GM21447 (cell line): ENCODE results near the gene MSH4.
A peak's percentile ranks its signal among the peaks of the same experiment; 100 is the strongest.
"Not testable (repeated sequence)": the region's sequence is repeated elsewhere in the genome, so short reads cannot be mapped to it uniquely, and the experiment has no call there.

ENCODE experiments used
- ATAC-seq: cut with Tn5 transposase; IDR thresholded peaks from one replicate; pipeline ENCODE4 v1.9.1; 2021; ENCODE audit not compliant: unreplicated experiment

MSH4 gene

DNA sequence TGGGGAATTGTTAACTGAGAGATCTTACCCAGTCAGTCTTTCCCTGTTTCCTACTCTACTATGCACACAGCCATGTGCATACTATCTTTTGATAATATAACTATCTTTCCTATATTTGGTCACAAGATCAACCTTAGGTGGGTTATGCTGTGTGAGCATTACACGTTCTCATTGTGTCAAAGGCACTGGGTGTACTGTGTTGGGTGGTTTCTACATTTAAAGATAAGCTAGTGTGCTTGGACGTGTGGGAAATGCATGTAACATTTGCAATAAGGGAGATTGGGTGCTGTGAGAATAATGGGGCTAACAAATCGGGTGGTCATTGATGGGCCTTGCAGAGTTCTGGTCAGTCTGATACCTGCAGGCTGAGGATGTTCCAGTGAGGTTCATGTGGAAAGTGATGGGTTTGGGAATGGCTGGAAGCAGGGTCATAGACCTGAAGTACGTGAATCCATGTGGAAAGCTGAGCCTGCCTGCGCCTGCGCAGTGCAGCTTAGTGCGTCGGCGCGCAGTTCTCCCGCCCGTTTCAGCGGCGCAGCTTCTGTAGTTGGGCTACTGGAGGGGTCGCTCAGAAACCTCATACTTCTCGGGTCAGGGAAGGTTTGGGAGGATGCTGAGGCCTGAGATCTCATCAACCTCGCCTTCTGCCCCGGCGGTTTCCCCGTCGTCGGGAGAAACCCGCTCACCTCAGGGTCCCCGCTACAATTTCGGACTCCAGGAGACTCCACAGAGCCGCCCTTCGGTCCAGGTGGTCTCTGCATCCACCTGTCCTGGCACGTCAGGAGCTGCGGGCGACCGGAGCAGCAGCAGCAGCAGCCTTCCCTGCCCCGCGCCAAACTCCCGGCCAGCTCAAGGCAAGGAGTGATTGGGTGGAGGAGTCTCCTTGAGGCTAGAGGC lies at the start of gene MSH4:
Gene MSH4, plus strand, starts transcription at position 507 of the 897 bp plus-strand sequence. Its CDS starts 104 bp downstream, at position 611.
- no peak for ATAC-seq

DNA sequence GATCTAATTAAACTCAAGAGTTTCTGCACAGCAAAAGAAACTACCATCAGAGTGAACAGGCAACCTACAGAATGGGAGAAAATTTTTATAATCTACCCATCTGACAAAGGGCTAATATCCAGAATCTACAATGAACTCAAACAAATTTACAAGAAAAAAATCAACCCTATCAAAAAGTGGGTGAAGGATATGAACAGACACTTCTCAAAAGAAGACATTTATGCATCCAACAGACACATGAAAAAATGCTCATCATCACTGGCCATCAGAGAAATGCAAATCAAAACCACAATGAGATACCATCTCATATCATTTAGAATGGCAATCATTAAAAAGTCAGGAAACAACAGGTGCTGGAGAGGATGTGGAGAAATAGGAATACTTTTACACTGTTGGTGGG lies 39.5 kb upstream of the MSH4 start:
- ATAC-seq: not testable (repeated sequence)

DNA sequence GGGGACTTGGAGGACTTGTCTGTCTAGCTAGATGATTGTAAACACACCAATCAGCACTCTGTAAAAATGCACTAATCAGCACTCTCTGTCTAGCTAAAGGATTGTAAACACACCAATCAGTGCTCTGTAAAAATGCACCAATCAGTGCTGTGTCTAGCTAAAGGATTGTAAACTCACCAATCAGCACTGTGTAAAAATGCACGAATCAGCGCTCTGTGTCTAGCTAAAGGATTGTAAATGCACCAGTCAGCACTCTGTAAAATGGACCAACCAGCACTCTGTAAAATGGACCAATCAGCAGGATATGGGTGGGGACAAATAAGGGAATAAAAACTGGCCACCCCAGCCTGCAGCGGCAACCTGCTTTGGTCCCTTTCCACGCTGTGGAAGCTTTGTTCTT lies 38.1 kb upstream of the MSH4 start:
- not testable (repeated sequence) for ATAC-seq

DNA sequence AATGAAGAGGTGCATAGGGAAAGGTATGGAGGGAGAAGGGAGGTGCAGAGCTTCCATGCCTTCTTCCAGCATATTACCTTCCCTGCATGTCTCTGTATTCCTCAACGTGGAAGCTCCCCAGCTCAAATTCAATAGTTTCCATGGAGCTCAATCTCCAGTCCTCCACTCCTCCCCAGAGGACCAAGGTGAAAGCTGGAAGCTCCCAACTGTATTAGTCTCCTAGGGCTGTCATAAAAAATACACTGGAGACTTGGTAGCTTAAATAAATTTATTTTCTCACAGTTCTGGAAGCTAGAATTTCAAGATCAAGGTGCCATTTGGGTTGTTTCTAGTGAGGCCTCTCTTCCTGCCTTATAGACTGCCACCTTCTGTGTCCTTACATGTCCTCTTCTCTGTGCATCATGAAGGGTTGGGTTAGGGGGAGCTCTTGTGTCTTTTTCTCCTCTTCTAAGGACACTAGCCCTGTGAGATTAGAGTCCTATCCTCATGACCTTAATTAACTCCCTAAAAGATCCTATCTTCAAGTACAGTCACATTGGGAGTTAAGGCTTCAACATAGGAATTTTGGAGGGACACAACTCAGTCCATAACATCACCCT lies 32.5 kb upstream of the MSH4 start:
- ATAC-seq: no peak

DNA sequence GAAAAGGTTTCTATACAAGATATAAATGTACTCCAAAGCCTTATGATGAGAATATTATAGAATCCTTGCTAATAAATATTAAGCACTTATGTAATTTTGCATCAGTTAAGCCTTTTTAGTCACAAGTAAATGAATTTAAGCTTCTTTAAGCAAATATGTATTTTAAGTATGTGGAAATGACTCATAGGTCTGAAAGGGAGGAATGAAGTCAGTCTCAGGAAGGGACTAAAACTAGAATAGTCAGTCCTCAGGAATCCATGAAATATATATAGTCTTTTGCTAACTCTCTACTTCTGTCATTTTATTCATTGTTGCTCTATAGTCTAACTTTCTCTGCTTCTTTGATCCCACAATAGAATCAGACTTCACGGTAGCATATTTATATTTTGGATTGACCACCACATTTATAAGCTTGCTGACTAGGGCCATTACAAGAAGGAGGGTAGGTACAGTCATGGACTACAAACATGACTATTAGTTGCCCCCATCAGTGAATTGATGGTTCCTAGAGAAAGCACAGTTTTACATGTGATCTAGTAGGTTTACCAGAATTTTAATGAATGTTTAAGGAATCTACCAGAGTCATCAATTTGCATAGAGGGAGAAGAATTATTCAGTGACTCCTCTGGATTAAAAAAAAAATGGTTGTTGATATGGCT lies 30.9 kb upstream of the MSH4 start:
- ATAC-seq: no peak

DNA sequence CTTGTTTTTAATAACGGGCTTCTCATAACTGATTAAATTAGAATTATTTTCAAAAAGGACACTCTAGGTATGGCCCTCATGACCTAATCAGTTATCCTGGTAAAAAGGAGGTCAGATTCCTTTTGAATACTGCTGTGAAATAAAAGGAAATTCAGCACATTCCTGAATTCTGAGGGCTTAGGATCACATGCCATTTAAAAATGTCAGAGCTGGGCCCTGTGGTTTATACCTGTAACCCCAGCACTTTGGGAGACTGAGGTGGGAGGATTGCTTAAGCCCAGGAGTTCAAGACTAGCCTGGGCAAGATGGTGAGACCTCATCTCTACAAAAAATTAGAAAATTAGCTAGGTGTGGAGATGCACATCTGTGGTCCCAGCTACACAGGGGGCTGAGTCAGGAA lies 28.7 kb upstream of the MSH4 start:
- ATAC-seq: no peak

DNA sequence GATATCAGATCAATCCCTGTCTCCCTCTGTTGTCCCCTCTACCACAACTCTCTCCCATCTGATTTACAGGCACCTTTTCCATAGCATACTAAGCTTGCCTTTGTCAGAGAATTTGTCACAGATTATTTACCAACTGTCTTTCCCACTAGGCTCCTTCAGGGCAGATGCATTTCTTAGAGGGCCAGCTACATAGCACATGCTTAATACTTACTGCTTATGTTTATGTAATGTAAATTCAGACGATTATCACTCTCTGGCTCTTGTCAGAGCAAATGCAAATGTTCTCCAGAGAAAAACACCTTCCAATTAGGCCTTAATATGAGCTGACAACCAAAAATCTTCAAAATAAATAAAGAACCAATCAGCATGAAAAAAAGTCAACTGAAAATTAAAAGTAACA lies 25.9 kb upstream of the MSH4 start:
- no peak for ATAC-seq

DNA sequence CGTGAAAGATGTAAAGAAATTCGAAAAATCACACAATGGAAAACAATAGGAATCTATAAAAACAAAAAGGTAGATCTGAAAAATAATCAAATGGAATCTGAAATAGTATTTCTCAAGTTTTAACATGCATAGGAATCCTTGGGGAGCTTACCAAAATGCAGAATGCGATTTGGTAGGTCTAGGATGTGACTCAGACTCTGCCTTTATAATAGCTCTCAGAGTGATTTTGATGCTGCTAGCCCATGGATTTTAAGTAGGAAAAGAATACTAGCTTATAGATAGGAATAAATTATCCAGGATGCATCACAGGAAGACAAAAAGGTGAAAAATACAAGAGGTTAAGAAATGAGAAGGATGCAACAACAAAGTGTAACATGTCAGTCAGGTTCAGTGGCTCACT lies 24.7 kb upstream of the MSH4 start:
- ATAC-seq: no peak

DNA sequence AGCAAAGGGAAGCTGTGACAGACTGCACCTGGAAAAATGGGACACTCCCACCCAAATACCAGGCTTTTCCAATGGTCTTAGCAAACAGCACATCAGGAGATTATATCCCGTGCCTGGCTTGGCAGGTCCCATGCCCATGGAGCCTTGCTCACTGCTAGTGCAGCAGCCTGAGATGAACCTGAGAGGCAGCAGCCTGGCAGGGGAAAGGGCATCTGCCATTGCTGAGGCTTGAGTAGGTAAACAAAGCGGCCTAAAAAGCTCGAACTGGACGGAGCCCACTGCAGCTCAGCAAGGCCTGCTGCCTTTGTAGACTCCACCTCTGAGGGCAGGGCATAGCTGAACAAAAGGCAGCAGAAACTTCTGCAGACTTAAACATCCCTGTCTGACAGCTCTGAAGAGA lies 18.9 kb upstream of the MSH4 start:
- not testable (repeated sequence) for ATAC-seq

DNA sequence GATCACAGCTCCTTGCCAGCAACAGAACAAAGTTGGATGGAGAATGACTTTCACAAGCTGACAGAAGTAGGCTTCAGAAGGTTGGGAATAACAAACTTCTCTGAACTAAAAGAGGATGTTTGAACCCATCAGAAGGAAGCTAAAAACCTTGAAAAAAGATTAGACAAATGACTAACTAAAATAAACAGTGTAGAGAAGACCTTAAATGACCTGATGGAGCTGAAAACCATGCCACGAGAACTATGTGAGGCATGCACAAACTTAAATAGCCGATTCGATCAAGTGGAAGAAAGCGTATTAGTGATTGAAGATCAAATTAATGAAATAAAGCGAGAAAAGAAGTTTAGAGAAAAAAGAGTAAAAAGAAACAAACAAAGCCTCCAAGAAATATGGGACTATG lies 18.0 kb upstream of the MSH4 start:
- not testable (repeated sequence) for ATAC-seq

DNA sequence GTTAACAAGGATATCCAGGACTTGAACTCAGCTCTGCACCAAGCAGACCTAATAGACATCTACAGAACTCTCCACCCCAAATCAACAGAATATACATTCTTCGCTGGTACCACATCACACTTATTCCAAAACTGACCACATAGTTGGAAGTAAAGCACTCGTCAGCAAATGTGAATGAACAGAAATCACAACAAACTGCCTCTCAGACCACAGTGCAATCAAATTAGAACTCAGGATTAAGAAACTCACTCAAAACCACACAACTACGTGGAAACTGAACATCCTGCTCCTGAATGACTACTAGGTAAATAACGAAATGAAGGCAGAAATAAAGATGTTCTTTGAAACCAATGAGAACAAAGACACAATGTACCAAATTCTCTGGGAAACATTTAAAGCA lies 16.5 kb upstream of the MSH4 start:
- ATAC-seq: not testable (repeated sequence)

DNA sequence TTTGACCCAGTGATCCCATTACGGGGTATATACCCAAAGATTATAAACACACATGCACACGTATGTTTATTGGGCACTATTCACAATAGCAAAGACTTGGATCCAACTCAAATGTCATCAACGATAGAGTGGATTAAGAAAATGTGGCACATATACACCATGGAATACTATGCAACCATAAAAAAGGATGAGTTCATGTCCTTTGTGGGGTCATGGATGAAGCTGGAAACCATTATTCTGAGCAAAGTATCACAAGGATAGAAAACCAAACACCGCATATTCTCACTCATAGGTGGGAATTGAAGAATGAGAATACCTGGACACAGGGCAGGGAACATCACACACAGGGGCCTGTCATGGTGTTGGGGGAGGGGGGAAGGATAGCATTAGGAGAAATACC lies 12.8 kb upstream of the MSH4 start:
- not testable (repeated sequence) for ATAC-seq

DNA sequence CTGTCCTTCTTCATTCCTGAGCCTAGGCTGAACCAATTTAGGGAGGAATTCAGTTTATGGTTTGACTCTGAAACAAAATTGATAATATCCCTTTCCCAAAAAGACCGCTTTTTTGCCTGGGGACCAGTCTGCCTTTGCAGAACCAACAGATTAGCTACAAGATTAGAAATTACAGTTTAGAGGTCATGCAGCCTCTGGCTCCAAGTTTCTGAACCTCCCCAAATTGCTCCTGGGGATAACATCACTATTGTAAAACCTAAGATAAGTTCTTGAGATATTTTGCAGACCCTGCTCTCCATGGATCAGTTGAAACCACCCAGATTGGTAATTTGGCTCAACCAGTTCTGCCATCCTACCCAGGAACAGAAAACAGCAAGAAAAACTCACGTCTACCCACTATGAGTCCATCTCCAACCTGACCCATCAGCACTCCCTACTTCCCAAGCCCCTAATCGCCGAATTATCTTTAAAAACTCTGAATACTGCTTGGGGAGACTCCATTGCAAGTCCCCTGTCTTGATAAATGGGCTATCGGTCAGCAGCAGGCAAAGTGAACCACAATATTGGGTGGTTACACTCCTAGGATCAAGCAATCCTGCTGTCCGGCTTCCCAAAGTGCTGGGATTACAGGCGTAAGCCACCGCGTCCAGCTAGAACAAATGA lies 11.2 kb upstream of the MSH4 start:
- peak; percentile 14 for ATAC-seq

DNA sequence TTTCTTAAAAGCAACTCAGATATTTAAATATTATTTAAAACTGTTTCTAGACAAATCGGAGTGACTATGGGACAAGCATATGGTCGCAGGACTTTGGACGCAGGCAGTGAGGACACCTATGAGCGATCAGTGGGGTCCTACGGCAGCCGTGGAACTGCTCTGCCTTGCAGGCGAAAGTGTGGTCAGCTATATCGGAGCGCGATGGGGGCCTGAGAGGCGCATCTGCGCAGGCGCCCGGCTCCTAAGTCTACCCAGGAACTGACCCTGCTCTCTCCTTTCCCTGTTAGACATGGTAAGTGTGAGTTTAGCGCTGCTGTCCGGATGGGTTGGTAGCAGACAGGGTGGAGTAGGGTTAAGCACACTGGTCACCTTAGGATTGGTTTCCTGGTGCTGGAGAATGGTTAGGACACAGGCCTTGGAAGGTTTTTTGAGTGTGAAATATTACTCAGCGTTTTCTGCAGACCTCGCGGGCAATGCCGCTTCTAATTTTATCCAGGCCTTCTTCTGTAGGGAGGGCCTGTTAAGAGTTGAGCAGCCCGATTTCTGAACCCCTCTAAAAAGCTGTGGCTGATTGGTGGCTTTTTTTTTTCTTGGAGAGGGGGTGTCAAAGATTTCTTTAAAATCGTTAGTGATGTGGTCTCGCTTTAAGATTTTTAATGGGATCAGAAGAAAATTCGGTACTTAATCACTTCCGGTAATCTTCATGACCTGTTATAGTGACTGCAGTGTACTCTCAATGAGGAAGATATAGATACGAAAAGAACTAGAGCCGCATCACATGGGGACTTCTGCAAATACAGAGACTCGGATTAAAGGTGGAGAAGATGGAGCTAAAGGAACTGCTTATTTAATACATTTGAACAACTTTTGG lies 10.5 kb upstream of the MSH4 start, which contains the start of gene RABGGTB:
Gene RABGGTB, plus strand, starts transcription at position 274 of the 871 bp plus-strand sequence. Its CDS starts 16 bp downstream, at position 290.
- ATAC-seq: peak; percentile 66

DNA sequence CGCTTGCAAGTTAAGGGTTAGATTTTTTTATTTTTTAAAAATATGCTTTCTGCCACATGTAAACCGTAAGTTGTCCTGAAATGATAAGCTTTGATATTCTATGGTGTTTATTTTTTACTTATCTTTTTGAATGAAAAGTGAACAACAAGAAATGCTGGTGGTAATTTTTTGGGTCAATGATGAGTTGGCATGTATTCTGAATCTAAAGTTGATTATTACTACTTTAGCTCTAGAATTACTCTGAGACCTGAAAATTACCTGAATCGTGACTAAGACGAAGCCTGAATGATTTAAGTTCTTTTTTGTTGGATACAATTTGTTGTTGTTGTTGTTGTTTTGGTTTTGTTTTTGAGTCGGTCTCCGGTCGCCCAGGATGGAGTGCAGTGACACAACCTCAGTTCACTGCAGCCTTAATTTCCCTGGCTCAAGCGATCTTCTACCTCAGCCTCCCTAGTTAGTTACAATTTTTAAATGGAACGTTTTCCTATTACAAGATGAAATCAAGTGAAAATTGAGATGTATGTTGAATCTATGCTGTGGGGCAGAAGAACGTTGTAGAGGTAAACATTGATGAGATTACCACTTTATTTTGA lies 9.7 kb upstream of the MSH4 start:
- no peak for ATAC-seq

DNA sequence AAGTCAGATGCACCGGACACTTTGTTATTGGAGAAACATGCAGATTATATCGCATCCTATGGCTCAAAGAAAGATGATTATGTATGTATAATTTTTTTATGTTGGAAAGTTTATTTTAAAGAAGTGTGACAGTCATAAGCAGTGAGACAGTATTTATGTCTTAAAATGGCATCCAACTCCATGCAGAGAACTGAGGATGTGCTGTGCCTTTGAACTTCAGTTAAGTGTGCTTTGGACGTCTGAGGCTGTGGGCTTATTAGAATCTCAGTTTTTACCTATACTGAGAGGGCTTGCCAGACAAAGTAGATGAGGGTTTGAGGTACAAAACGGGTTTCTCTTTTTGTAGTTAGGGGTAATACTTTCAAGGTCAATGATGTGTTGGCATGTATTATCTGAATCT lies 9.2 kb upstream of the MSH4 start:
- no peak for ATAC-seq

DNA sequence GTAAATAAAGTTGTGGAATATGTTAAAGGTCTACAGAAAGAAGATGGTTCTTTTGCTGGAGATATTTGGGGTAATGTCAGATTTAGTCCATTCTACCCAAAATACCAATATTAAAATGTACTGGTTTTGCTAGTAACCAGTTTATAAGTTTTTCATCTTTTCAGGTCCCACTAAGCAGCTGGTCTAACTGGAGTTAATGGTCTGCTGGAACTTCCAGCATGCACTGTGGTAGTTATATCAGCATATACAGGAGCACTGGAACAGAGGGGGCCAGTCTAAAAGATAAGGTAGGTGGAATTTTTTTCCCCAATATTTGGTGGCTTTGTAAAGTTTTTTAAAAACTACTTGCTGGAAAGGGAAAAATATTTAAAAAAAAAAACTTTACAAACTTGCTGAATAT lies 6.7 kb upstream of the MSH4 start:
- ATAC-seq: no peak

DNA sequence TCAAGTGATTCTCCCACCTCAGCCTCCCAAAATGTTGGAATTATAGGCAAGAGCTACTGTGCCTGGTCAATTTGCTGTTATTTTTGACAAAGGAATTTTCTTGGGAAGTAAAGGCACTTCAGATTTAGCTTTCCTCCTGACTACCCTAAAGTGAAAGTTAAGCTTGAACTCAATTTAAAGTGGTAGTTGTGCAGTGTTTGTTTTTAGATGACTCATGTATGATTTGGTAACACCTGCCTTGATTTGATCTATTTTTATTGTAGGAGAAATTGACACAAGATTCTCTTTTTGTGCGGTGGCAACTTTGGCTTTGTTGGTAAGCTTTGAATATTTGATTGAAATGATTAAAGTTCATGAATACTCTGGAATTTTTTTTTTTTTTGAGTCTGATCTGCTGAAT lies 5.7 kb upstream of the MSH4 start:
- no peak for ATAC-seq

DNA sequence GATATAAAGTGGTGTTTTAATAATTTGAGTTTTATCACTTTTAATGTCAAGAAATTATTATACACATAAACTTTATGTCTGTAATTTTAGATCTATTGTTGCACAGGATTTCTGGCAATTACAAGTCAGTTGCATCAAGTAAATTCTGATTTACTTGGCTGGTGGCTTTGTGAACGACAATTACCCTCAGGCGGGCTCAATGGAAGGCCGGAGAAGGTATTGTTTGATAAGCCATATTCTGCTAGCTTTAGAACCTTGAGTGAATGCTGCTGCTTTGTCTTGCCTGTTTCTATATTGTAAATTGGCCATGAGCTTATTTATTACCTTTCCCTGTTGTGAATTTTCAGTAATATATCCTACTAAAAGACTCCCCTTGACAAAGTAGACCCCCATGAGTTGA lies 4.6 kb upstream of the MSH4 start:
- no peak for ATAC-seq

DNA sequence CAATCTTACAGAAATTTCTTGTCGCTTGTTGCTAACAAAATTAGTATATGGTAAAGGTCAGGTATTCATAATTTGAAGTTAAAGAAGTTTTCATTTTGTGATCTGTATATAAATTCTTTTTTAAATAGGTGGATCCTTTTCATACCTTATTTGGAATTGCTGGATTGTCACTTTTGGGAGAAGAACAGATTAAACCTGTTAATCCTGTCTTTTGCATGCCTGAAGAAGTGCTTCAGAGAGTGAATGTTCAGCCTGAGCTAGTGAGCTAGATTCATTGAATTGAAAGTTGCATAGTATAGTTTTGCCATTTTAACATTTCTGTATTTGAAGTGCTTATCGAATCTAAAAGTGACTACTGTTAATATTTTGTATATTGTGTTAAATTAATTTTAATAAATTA lies 2.3 kb upstream of the MSH4 start:
- no peak for ATAC-seq
